Lower leg skin (tissue), 4 donors: ENCODE measurements around the gene TUBGCP6. TPM values are rescaled to one million over a fixed set of nuclear protein-coding genes. Genes with fewer than 3 reads are reported as not detected.

Experiments
- DNase-seq, 2 donors: peaks; one replicate each; pipeline ENCODE4 v3.0.0-alpha.2; 2019; ENCODE audit warnings: low spot score in 2 of 2
- H3K4me3 ChIP-seq: fragments of 200-600 bp; sonication (generic); 2 replicates; pipeline ENCODE4 v1.5.1; 2017; ENCODE audit warnings: mild to moderate bottlenecking, low read depth; ENCODE audit not compliant: poor library complexity, severe bottlenecking
- POLR2A ChIP-seq, 2 donors: fragments of 450-650 bp; IDR thresholded peaks; one replicate each; pipeline ENCODE4 v1.6.1; 2016 to 2017; ENCODE audit warnings: antibody characterized with exemption in 2 of 2, mild to moderate bottlenecking in 1 of 2, moderate library complexity in 1 of 2
- WGBS, 2 donors: methylation state at CpG; one replicate each; pipeline ENCODE4 v1.1.5; 2018; 5-methylcytosine and 5-hydroxymethylcytosine counted together
- intact Hi-C: fragments of 100-400 bp; cut with DNase I; formaldehyde crosslinking; loops from one replicate; pipeline ENCODE4 v1.15.0; 2023; ENCODE audit warnings: low total_unique reads
- total RNA-seq, 4 donors: library from RNA; depleted of rRNA; stranded (reverse); fragments of >200 nt; gene quantifications; one replicate each; pipeline ENCODE4 v1.1.0, GENCODE V29; 2016
- TF ChIP-seq, protein P1 (sequence below), 3 donors: fragments of 450-650 bp; IDR thresholded peaks; one replicate each; pipeline ENCODE4 v1.5.1; 2016; ENCODE audit warnings: antibody characterized with exemption in 3 of 3, mild to moderate bottlenecking in 3 of 3, moderate library complexity in 2 of 3

TUBGCP6 gene
- total RNA-seq, 4 donors from 2014 or later, result 37.1 to 67.0 (median 52.5) TPM

DNA sequence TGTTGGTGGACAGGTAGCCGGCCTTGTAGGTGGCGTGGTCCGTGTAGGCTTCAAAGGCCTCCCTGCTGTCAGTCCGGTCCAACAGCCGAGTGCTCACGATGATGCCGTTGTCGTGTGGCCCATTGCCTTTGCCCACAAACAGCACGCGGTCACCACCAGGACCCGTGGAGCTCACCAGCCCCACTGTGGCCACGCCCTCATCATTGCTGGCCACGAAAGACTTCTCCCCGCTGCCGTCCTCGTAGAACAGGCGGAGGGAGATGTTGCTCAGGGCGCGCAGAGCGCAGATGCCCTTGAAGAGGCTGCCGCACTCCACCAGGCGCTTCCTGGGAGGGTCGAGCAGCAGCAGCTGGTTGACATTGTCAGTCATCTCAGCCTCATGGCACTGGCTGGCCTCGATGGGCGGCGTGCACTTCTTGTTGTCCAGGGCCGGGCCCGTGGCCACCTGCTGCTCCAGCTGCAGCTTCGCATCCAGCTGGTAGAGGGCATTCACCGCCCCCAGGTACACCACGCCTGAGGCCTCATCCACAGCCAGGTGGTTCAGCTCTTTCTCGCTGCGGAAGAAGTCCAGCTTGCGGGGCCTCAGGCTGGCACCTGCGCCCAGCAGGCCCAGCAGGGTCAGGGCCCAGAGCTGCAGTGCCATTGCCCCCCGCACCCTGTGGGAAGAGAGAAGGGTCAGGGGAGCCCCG lies 45.3 kb upstream of the TUBGCP6 start:
- intact Hi-C loops, result no loop called here
- 90 to 93% methylated on average over 30 to 37 of the region's 37 CpGs for WGBS, 2 donors

DNA sequence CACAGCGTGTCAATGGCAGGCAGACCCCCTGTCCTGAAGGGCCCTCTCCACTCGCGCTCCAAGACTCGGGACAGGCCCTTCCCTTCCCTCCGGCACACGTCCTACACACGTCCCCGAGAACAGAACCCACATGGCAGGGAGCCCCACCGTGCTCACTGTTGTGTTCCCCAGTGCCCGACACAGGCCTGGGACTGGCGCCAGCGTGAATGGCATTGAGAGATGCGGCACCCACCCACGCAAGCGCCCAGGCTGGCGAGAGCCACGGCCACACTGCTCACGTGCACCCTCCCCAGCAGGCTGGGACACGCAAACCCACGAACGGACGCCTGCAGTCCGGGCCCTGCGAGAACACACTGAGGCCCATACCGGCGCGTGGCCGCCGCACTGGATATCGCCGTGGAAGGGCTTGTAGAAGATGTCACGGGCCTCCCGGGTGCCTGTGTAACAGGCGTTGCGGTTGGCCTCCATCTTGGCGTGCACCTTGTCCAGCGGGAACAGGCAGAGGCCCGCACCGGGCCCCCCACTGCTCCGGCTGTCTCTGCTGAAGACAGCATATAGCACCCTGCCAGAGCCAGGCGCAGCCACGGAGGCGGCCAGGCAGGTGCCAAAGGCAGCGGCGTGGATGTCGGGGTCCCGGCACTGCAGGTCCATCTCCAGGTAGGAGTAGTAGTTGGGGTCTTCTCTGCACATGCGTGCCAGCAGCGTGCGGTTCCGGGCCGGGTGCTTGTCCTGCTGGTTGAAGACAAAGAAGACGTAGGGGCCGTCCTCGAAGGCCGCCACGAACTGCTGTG lies 44.5 kb upstream of the TUBGCP6 start:
- no peak overlapping the region for H3K4me3 ChIP-seq
- 82 to 87% methylated on average over 25 to 53 of the region's 57 CpGs for WGBS, 2 donors
- intact Hi-C loops, result no loop called here
- no peak for DNase-seq
- TF ChIP-seq, protein P1, sequence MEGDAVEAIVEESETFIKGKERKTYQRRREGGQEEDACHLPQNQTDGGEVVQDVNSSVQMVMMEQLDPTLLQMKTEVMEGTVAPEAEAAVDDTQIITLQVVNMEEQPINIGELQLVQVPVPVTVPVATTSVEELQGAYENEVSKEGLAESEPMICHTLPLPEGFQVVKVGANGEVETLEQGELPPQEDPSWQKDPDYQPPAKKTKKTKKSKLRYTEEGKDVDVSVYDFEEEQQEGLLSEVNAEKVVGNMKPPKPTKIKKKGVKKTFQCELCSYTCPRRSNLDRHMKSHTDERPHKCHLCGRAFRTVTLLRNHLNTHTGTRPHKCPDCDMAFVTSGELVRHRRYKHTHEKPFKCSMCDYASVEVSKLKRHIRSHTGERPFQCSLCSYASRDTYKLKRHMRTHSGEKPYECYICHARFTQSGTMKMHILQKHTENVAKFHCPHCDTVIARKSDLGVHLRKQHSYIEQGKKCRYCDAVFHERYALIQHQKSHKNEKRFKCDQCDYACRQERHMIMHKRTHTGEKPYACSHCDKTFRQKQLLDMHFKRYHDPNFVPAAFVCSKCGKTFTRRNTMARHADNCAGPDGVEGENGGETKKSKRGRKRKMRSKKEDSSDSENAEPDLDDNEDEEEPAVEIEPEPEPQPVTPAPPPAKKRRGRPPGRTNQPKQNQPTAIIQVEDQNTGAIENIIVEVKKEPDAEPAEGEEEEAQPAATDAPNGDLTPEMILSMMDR (IDR thresholded peaks at IDR 0.05), result no peak
- TF ChIP-seq POLR2A (IDR thresholded peaks at IDR 0.05), result no peak

More for the DNA sequence above, 45.3 kb upstream of the TUBGCP6 start:
- no peak for DNase-seq
- TF ChIP-seq, protein P1 (IDR thresholded peaks at IDR 0.05), result no peak
- TF ChIP-seq POLR2A (IDR thresholded peaks at IDR 0.05), result no peak
- no peak overlapping the region for H3K4me3 ChIP-seq

DNA sequence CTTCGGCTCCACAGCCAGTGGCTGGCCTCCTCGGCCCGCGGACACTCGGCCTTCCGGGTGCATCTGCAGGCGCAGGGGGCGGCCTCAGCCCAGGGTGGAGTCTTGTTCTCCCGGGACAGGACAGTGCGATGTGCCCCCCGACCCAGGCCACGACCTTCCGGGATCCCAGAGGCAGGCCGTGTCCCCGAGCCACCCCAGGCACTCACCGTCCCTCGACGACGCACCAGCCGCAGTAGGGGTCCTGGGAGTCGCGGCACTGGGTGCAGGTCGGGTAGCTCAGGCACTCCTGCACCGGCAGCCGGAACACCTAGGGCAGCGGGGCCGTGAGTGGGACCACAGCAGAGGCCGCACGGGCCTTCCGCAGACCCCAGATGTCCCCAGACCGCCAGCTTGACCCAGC lies 42.9 kb upstream of the TUBGCP6 start:
- intact Hi-C loops, result no loop called here
- no peak for DNase-seq
- WGBS, 2 donors, result 94 to 97% methylated on average over 14 to 20 of the region's 31 CpGs
- no peak overlapping the region for H3K4me3 ChIP-seq
- TF ChIP-seq POLR2A (IDR thresholded peaks at IDR 0.05), result no peak
- TF ChIP-seq, protein P1 (IDR thresholded peaks at IDR 0.05), result no peak

DNA sequence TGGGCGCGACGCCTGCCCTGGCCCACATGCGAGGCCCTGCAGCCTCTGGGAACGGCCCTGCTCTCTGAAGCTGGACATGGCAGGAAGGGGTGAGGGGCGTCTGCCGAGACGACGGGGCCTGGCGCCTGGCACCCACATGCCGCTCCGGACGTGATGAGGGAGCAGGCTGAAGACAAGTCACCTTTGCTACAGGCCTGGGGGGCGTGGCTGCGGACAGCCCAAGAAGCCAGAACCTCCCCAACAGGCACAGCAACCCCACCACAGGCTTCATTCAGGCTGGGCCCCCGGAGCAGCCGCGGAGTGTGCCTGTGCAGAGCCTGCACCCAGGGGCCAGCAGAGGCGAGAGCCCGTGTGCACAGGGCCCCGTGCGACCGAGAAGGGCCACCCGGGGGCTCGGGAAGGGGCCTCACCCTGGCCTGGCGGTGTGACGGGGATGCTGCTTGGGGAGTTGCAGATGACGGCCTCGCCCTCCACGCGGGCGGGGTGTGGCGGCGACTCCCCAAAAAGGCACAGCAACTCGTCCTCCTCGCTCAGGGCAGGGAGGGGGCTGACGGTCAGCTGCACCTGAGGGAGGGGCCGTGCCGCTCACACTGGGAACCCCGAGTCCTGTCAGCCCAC lies 42.0 kb upstream of the TUBGCP6 start:
- WGBS, 2 donors, result 88 to 90% methylated on average over 14 to 40 of the region's 40 CpGs
- intact Hi-C loops, result no loop called here
- TF ChIP-seq, protein P1 (IDR thresholded peaks at IDR 0.05), result no peak
- TF ChIP-seq POLR2A (IDR thresholded peaks at IDR 0.05), result no peak
- H3K4me3 ChIP-seq, result no peak overlapping the region
- DNase-seq, result no peak

- WGBS, 2 donors, result 77 to 78% methylated on average over 11 to 21 of the region's 21 CpGs
- intact Hi-C loops, result no loop called here
Observed at GRCh38 chr22:50286275-50286674, 41.5 kb upstream of the TUBGCP6 start.

More at GRCh38 chr22:50286275-50286674, 41.5 kb upstream of the TUBGCP6 start:
- DNase-seq, result no peak
- TF ChIP-seq, protein P1 (IDR thresholded peaks at IDR 0.05), result no peak
- TF ChIP-seq POLR2A (IDR thresholded peaks at IDR 0.05), result no peak
- no peak overlapping the region for H3K4me3 ChIP-seq
